ENCODE results near the gene ANO9. TPM values are rescaled to one million over a fixed set of nuclear protein-coding genes. Genes with fewer than 3 reads are reported as not detected.
A peak's percentile ranks its signal among the peaks of the same experiment; 100 is the strongest.
"Not testable (repeated sequence)": the region's sequence is repeated elsewhere in the genome, so short reads cannot be mapped to it uniquely, and the experiment has no call there.

Gene ANO9
- total and polyA plus RNA-seq, 5 donors from 2014 or later, result 8.9 to 153 (median 13.3) TPM

DNA sequence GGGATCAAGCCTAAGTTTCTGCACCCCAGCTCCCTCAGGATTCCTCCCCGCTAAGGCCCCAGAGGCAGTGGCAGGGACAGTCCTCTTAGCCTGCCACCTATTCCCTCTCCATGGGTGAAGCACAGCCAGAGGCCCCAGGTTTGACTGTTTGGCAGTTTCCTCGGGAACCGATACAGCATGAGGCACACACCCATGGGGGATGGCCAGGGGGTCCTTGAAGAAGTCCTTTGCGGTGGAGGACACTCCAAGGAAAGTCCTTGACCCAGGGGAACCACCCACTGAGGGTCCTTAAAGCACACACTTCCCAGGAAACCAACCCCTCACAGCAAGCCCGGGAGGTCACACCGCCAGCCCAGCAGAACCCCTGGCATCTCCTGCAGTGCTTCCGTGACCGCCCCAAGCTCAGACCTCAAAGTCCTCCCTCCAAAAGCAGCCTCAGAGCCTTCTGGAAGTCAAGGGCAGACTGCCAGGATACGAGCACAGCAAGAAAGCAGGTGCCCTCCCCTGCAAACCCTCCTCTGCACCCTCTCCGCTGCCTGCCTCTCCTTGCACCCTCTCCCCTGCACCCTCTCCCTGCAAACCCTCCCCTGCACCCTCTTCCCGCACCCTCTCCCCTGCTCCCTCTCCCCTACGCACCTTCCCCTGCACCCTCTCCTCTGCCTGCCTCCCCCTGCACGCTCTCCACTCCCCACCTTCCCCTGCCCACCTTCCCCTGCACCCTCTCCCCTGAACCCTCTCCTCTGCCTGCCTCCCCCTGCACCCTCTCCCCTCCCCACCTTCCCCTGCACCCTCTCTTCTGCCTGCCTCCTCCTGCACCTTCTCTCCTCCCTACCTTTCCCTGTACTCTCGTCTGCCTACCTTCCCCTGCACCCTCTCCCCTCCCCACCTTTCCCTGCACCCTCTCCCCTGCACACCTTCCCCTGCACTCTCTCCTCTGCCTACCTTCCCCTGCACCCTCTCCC is 28.4 kb downstream of the ANO9 start:
- no peaks in the 10 kb centered on the region for H3K9me3 ChIP-seq (ENCODE audit: control insufficient read depth in 2 of 2, low read length in 2 of 2)
- Mint-ChIP-seq H3K4me1 (peaks cover 0 to 45% (median 11%) of the 10 kb centered on the region in 4 donors), H3K27me3 (no peaks in the 10 kb centered on the region), H3K36me3 (peaks cover 7% of the 10 kb centered on the region), H3K9me3 (no peaks in the 10 kb centered on the region), H3K4me3 (peak overlapping the region; percentile 83 to 88 (median 86)), H3K27ac (peak overlapping the region in 2 of 3 donors; percentile 48 to 60)
- peak in 1 of 3 donors; percentile 46 for DNase-seq
- no peak for ATAC-seq (ENCODE audit: low read depth in 2 of 2)
- H3K27ac ChIP-seq (ENCODE audit: insufficient read depth, low read length, poor library complexity, severe bottlenecking), result no peak overlapping the region
- no peaks in the 10 kb centered on the region for H3K36me3 ChIP-seq (ENCODE audit: control insufficient read depth, insufficient read depth, low read length)
- H3K4me1 ChIP-seq (ENCODE audit: control insufficient read depth, insufficient read depth, low read length, poor library complexity, severe bottlenecking), result peaks cover 38% of the 10 kb centered on the region
- peak overlapping the region; percentile 71 for H3K4me3 ChIP-seq (ENCODE audit: low read depth, low read length)
- H3K27me3 ChIP-seq (ENCODE audit: control insufficient read depth, insufficient read depth, low read length), result no peaks in the 10 kb centered on the region

DNA sequence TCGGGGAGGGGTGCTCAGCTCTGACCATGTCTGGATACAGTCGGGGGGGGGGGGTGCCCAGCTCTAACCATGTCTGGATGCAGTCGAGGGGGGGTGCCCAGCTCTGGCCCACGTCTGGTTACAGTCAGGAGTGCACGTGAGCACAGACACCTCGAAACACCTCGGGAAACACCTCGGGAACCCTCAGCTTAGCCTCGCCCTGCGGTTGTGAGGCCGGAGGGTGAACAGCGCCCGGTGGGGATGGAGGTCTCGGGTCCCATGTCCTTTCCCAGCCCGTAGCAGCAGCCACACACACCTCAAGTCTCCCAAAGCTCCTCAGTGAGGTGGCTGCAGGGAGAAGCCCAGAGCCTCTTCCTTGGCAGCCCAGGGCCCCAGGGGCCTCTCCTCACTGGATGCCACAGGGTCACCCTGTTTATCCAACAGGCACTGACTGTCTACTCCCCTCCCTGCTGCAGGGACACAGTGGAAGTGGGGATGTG is 29.1 kb downstream of the ANO9 start:
- peaks cover 7% of the 10 kb centered on the region for H3K36me3 Mint-ChIP-seq
- peak overlapping the region; percentile 83 to 88 (median 86) for H3K4me3 Mint-ChIP-seq
- ATAC-seq (ENCODE audit: low read depth in 2 of 2) (no peak), DNase-seq (no peak)
- H3K4me1 Mint-ChIP-seq, result peaks cover 0 to 48% (median 11%) of the 10 kb centered on the region in 4 donors
- no peaks in the 10 kb centered on the region for H3K9me3 ChIP-seq (ENCODE audit: control insufficient read depth in 2 of 2, low read length in 2 of 2)
- H3K9me3 Mint-ChIP-seq, result no peaks in the 10 kb centered on the region
- no peak overlapping the region for H3K27ac ChIP-seq (ENCODE audit: insufficient read depth, low read length, poor library complexity, severe bottlenecking)
- H3K4me1 ChIP-seq (ENCODE audit: control insufficient read depth, insufficient read depth, low read length, poor library complexity, severe bottlenecking), result peaks cover 39% of the 10 kb centered on the region
- no peaks in the 10 kb centered on the region for H3K27me3 ChIP-seq (ENCODE audit: control insufficient read depth, insufficient read depth, low read length)
- H3K27me3 Mint-ChIP-seq, result no peaks in the 10 kb centered on the region
- no peak overlapping the region for H3K27ac Mint-ChIP-seq
- no peaks in the 10 kb centered on the region for H3K36me3 ChIP-seq (ENCODE audit: control insufficient read depth, insufficient read depth, low read length)
- peak overlapping the region; percentile 71 for H3K4me3 ChIP-seq (ENCODE audit: low read depth, low read length)

DNA sequence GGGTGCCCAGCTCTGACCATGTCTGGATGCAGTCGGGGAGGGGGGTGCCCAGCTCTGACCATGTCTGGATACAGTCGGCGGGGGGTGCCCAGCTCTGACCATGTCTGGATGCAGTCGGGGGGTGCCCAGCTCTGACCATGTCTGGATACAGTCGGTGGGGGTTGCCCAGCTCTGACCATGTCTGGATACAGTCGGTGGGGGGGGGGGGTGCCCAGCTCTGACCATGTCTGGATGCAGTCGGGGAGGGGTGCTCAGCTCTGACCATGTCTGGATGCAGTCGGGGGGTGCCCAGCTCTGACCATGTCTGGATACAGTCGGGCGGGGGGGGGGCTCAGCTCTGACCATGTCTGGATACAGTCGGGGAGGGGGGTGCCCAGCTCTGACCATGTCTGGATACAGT is 30.3 kb downstream of the ANO9 start:
- peaks cover 0 to 52% (median 11%) of the 10 kb centered on the region in 4 donors for H3K4me1 Mint-ChIP-seq
- not testable (repeated sequence) for H3K4me3 ChIP-seq (ENCODE audit: low read depth, low read length); ATAC-seq (ENCODE audit: low read depth in 2 of 2); DNase-seq; H3K9me3 ChIP-seq (ENCODE audit: control insufficient read depth in 2 of 2, low read length in 2 of 2); H3K27ac ChIP-seq (ENCODE audit: insufficient read depth, low read length, poor library complexity, severe bottlenecking); H3K36me3 ChIP-seq (ENCODE audit: control insufficient read depth, insufficient read depth, low read length); H3K27me3 ChIP-seq (ENCODE audit: control insufficient read depth, insufficient read depth, low read length); H3K4me3 Mint-ChIP-seq; H3K27ac Mint-ChIP-seq; H3K9me3 Mint-ChIP-seq; H3K36me3 Mint-ChIP-seq; H3K27me3 Mint-ChIP-seq
- H3K4me1 ChIP-seq (ENCODE audit: control insufficient read depth, insufficient read depth, low read length, poor library complexity, severe bottlenecking), result peaks cover 46% of the 10 kb centered on the region

DNA sequence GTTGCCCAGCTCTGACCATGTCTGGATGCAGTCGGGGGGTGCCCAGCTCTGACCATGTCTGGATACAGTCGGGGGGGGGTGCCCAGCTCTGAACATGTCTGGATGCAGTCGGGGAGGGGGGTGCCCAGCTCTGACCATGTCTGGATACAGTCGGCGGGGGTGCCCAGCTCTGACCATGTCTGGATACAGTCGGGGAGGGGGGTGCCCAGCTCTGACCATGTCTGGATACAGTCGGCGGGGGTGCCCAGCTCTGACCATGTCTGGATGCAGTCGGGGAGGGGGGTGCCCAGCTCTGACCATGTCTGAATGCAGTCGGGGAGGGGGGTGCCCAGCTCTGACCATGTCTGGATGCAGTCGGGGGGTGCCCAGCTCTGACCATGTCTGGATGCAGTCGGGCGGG is 31.1 kb downstream of the ANO9 start:
- H3K4me1 ChIP-seq (ENCODE audit: control insufficient read depth, insufficient read depth, low read length, poor library complexity, severe bottlenecking), result peaks cover 47% of the 10 kb centered on the region
- ATAC-seq (ENCODE audit: low read depth in 2 of 2); H3K27me3 Mint-ChIP-seq; H3K27me3 ChIP-seq (ENCODE audit: control insufficient read depth, insufficient read depth, low read length); H3K4me3 ChIP-seq (ENCODE audit: low read depth, low read length); H3K9me3 ChIP-seq (ENCODE audit: control insufficient read depth in 2 of 2, low read length in 2 of 2); H3K9me3 Mint-ChIP-seq; H3K27ac Mint-ChIP-seq; DNase-seq; H3K27ac ChIP-seq (ENCODE audit: insufficient read depth, low read length, poor library complexity, severe bottlenecking); H3K36me3 Mint-ChIP-seq; H3K36me3 ChIP-seq (ENCODE audit: control insufficient read depth, insufficient read depth, low read length); H3K4me3 Mint-ChIP-seq: not testable (repeated sequence)
- H3K4me1 Mint-ChIP-seq, result peaks cover 0 to 46% (median 10%) of the 10 kb centered on the region in 4 donors

DNA sequence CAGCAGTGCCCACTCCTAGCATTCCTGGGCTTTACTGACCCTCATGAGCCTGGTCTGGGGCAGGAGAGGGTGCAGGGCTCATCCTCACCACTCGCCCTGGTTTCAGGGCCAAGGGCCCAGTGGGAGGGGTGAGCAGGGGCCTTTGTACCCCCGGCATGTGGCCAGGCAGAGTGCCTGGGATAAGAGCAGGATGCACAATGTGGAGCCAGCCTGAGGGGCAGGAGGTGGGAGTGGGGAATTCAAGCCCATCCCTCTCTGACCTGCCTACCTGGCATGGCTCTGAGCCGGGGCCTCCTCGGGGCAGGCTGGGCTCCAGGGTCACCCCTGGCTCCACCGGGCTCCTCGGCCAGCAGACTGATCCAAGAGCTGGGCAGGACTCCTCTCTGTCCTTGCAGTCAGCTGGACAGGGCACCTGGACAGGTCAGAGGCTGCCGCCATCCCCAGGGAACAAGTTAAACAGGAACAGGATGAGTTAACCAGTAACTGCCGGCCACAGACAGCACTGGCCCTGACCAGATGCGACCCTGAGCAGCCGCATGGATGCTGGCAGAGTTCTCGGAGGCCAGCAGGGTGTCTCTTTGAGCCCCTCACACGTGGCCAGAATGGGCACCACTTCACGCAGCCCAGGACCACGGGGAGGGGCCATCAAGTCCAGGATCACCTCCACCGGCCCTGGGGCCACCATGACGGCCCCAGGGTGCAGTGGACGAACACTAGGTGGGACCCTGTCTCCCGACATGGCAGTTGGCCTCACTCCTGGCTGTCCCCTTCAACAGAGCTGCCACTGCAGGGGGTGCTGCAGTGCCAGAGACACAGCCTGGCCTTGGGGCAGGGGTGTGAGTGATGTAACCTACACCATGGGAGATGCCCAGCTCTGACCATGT is 32.0 kb downstream of the ANO9 start:
- H3K9me3 Mint-ChIP-seq, result no peaks in the 10 kb centered on the region
- H3K4me1 Mint-ChIP-seq, result peaks cover 0 to 41% (median 6%) of the 10 kb centered on the region in 4 donors
- no peak overlapping the region for H3K27ac ChIP-seq (ENCODE audit: insufficient read depth, low read length, poor library complexity, severe bottlenecking)

DNA sequence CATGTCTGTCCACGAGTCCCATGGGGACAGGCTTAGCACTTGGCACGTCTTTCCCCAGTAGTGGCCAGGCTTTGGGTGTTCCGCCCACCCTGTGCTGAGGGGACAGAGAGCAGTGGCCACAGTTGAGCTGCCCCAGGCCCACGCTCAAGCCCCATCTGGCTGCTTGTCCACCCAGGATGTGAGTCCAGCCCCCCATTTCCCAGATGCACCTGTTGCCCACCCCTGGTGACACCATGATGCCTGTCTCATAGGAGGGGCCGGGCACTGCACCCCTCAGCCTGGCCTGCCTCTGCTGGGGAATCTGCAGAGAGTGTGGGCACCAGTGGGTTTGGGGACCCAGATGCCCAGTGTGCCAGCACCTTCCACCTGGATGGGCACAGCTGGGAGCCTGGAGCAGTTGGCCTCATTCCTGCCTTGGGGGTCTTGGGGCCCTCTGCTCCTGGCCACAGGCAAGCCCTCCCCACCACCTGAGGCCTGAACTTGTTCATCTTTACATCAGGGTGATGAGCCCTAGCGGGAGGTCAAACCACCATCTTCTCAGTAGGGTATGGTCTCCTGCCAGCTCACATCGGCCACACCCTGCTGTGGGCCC is 32.7 kb downstream of the ANO9 start:
- H3K27ac ChIP-seq (ENCODE audit: insufficient read depth, low read length, poor library complexity, severe bottlenecking), result peak overlapping the region; percentile 33
- Mint-ChIP-seq H3K36me3 (no peaks in the 10 kb centered on the region), H3K27ac (no peak overlapping the region), H3K27me3 (no peaks in the 10 kb centered on the region), H3K9me3 (no peaks in the 10 kb centered on the region), H3K4me1 (peaks cover 0 to 34% (median 1%) of the 10 kb centered on the region in 4 donors), H3K4me3 (peak overlapping the region in 1 of 4 donors; percentile 60)
- no peak overlapping the region for H3K4me3 ChIP-seq (ENCODE audit: low read depth, low read length)
- H3K9me3 ChIP-seq (ENCODE audit: control insufficient read depth in 2 of 2, low read length in 2 of 2), result no peaks in the 10 kb centered on the region
- DNase-seq (no peak), ATAC-seq (ENCODE audit: low read depth in 2 of 2) (no peak)
- peaks cover 35% of the 10 kb centered on the region for H3K4me1 ChIP-seq (ENCODE audit: control insufficient read depth, insufficient read depth, low read length, poor library complexity, severe bottlenecking)
- no peaks in the 10 kb centered on the region for H3K27me3 ChIP-seq (ENCODE audit: control insufficient read depth, insufficient read depth, low read length)
- no peaks in the 10 kb centered on the region for H3K36me3 ChIP-seq (ENCODE audit: control insufficient read depth, insufficient read depth, low read length)

More for the DNA sequence above, 32.0 kb downstream of the ANO9 start:
- Mint-ChIP-seq H3K27me3 (no peaks in the 10 kb centered on the region), H3K4me3 (peak overlapping the region in 2 of 4 donors; percentile 10 to 60), H3K36me3 (peaks cover 6% of the 10 kb centered on the region), H3K27ac (no peak overlapping the region)
- peaks cover 41% of the 10 kb centered on the region for H3K4me1 ChIP-seq (ENCODE audit: control insufficient read depth, insufficient read depth, low read length, poor library complexity, severe bottlenecking)
- H3K4me3 ChIP-seq (ENCODE audit: low read depth, low read length), result no peak overlapping the region
- DNase-seq (no peak), ATAC-seq (ENCODE audit: low read depth in 2 of 2) (no peak)
- H3K27me3 ChIP-seq (ENCODE audit: control insufficient read depth, insufficient read depth, low read length), result no peaks in the 10 kb centered on the region
- no peaks in the 10 kb centered on the region for H3K36me3 ChIP-seq (ENCODE audit: control insufficient read depth, insufficient read depth, low read length)
- no peaks in the 10 kb centered on the region for H3K9me3 ChIP-seq (ENCODE audit: control insufficient read depth in 2 of 2, low read length in 2 of 2)
